ENCODE results near the gene FAM83G.

Gene FAM83G

GRCh38 chr17:19005789-19006430, 1.3 kb upstream of the FAM83G start:
- DNase-seq (ENCODE audit: low read depth): no peak

- no peak for DNase-seq (ENCODE audit: low read depth)
These were observed 691 bp upstream of the FAM83G start for GRCh38 chr17:19005137-19005773.

GRCh38 chr17:19003543-19004420, 782 bp downstream of the FAM83G start:
- no peak for DNase-seq (ENCODE audit: low read depth)

DNA sequence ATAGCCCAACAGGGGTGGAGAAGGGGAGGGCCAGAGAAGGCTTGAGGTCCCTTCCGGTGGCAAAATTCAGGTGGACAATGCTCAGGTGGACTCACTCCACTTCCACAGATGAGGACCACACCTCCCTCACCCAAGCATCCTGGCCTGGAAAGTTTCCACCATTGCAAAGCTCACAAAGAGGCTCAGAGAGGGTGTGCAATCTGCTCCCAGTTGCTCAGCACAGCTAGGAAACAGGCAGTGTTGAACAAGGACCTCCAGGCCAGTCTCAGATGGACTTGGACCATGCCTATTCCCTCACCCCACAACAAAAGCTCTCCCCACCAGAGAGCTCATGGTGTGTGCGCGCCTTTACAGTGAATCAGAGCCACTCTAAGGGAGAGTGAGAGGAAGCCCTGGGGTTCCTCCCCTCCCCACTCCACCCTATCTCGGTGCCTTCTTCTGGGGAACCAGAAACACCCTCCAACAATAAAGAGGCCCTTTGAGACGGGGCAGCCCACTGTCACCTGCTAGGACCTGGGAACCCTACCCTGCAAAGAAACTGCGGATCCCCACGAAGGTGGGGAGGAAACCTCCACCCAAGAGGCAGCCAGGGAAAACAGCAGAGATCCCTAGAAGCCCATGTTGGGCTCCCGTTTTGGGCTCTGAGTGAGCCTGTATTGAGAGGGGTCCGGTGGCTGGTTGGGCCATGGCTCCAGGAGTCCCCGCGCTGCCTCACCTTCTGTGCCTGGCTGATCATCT, 1.6 kb downstream of the FAM83G start:
- DNase-seq (ENCODE audit: low read depth): no peak

- no peak for DNase-seq (ENCODE audit: low read depth)
These were observed 2.5 kb downstream of the FAM83G start for GRCh38 chr17:19001907-19002590.

DNA sequence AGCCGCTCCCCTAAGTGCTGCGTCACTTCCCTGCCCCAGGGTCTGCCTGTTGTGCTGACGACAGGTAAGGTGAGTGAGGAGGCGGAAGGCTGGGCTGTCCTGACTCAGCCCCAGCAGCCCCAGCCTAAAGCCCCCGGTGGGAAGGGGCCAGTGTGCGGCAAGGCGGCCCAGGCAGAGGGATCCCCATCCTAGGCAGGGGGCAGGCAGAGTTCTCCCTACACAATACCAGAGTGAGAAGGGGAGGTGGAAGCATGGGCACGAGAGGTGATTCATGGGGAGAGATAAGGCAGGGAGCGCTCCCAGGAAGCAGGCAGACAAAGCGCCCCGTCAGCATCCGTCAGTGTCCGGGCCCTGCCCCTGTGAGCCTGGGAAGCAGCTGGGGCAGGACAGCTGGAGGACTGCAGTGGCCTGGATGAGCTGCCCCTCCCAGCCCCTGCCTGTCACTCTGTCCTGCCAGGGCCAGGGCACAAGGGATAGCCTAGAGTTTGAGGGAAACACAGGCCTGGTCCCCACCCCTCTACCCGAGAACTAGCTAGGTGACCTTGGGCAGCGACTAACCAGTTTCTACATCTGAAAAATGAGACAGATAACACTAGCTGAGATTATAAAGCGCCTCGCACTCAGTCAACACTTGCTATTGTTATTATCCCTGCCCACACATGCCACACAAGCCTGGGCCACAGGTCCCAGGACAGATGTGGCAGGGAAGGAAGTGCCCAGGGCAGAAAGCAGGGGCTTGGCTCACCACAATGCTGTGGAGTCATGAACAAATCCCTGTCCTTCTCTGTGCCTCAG, 3.8 kb downstream of the FAM83G start:
- no peak for DNase-seq (ENCODE audit: low read depth)

- no peak for DNase-seq (ENCODE audit: low read depth)
These were observed 4.7 kb downstream of the FAM83G start for GRCh38 chr17:18999911-19000310.

- DNase-seq (ENCODE audit: low read depth): no peak
These were observed 5.2 kb downstream of the FAM83G start for GRCh38 chr17:18999394-18999793.

- DNase-seq (ENCODE audit: low read depth): no peak
These were observed 6.8 kb downstream of the FAM83G start for GRCh38 chr17:18997650-18998196.

DNA sequence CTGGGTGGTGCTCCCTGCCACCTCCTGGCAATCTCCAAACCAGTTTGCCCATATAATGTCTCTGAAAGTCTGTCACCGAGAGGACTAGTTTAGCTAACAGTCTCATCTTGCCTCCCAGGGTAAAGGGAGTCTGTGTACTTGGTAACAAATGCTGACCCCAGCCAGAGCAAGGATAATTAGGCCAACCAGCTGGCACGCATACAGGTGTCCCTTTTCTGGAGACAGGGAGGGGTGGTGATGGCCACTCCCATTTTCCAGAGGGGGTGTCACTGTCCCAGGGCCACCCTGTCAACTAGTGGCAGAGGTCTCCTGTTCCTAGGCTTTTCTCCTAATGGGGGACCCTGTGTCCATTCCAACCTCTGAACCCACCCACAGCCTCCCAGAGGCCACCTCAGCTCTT, 8.1 kb downstream of the FAM83G start:
- DNase-seq (ENCODE audit: low read depth): no peak

DNA sequence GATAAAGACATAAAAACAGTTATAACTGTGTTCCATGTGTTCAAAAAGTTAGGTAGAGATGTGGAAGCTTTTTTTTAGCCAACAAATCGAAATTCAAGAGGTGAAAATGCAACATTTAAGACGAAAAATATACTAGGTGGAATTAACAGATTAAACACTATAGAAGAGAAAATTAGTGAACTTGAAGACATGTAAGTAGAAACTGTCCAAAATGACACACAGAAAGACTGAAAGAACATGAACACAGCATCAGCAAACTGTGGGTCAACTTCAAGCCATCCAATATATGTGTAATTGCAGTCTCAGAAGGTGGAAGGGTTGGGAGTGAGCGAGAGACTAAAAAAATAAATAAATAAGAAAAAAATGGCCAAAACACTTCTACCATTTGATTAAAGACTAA, 9.3 kb downstream of the FAM83G start:
- no peak for DNase-seq (ENCODE audit: low read depth)

DNA sequence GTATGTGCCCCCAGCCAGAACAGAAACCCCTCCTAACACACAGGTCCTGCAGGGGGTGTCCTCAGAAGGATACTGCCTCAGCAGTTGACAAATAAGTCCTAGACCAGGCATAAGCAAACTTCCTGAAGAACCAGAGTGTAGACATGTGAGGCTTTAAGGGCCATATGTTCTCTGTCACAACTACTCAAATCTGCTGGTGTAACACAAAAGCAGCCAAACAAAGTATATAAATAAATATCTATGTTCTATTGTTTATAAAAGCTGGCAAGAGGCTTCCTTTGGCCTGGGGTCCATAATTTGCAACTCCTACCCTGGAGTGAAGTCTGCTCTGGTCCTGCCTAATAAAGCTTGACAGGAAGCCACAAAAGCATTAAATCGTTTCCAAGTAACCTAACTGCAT, 9.9 kb downstream of the FAM83G start:
- no peak for DNase-seq (ENCODE audit: low read depth)

DNA sequence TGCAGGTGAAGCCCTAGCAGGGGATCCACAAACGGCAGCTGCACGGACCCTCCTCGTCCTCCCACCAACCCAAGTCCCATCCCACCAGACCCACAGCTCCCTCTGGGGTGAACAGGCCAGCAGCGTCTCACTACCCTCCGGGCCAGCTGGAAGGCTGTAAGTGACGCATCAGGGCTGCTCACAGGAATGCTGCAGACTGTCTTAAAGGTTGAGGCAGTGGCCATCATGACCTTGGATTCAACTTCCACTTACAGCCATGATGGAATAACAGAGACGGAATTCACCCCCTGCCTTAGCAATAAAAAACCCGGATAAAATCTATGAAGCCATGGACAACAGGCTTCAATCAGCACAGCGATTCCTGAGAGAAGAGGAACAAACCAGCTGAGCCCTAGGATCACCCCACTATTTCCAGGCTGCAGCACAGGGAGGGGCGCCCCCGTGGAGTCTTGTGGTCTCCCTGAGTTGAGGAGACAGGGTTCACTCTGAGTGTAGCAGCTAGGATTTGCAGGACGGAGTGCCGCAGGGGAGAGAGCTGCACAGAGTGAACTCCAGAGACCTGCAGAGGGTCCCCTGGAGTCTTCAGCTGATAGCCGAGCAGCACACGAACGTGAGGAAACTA, 10.5 kb downstream of the FAM83G start:
- DNase-seq (ENCODE audit: low read depth): no peak

- DNase-seq (ENCODE audit: low read depth): no peak
These were observed 12.0 kb downstream of the FAM83G start for GRCh38 chr17:18992454-18993130.

GRCh38 chr17:18991531-18992315, 12.8 kb downstream of the FAM83G start:
- DNase-seq (ENCODE audit: low read depth): no peak

- DNase-seq (ENCODE audit: low read depth): no peak
These were observed 14.2 kb downstream of the FAM83G start for GRCh38 chr17:18990331-18990730.

- no peak for DNase-seq (ENCODE audit: low read depth)
These were observed 15.9 kb downstream of the FAM83G start for GRCh38 chr17:18988546-18989173.

GRCh38 chr17:18987862-18988545, 16.6 kb downstream of the FAM83G start:
- DNase-seq (ENCODE audit: low read depth): no peak

All from GM04504 (cell line).